HG03521 (cell line): Measurements from ENCODE around the gene CABLES1.

Experiments used
- ATAC-seq: cut with Tn5 transposase; IDR thresholded peaks from one replicate; pipeline ENCODE4 v1.9.1; 2021; ENCODE audit warnings: mild to moderate bottlenecking, moderate library complexity; ENCODE audit not compliant: unreplicated experiment

CABLES1 gene

GRCh38 chr18:23238651-23239349, 103.5 kb downstream of the CABLES1 start:
- no peak for ATAC-seq

- no peak for ATAC-seq
Measured at GRCh38 chr18:23239350-23239692, 104.0 kb downstream of the CABLES1 start.

- no peak for ATAC-seq
Measured at GRCh38 chr18:23239885-23240608, 104.8 kb downstream of the CABLES1 start.

GRCh38 chr18:23240609-23240930, 105.3 kb downstream of the CABLES1 start:
- no peak for ATAC-seq

- peak; percentile 87 for ATAC-seq
Measured at GRCh38 chr18:23241833-23242496, 106.7 kb downstream of the CABLES1 start.

GRCh38 chr18:23243178-23243577, 107.9 kb downstream of the CABLES1 start:
- no peak for ATAC-seq

GRCh38 chr18:23243816-23244215, 108.5 kb downstream of the CABLES1 start:
- ATAC-seq, result no peak

GRCh38 chr18:23244401-23244800, 109.1 kb downstream of the CABLES1 start:
- ATAC-seq, result no peak

GRCh38 chr18:23245461-23245860, 110.2 kb downstream of the CABLES1 start:
- no peak for ATAC-seq

- no peak for ATAC-seq
Measured at GRCh38 chr18:23247331-23247730, 112.0 kb downstream of the CABLES1 start.

GRCh38 chr18:23247896-23248295, 112.6 kb downstream of the CABLES1 start:
- ATAC-seq, result no peak

GRCh38 chr18:23248826-23249225, 113.5 kb downstream of the CABLES1 start:
- no peak for ATAC-seq

GRCh38 chr18:23249348-23249747, 114.1 kb downstream of the CABLES1 start:
- no peak for ATAC-seq

- ATAC-seq, result no peak
Measured at GRCh38 chr18:23250893-23251656, 115.8 kb downstream of the CABLES1 start.

GRCh38 chr18:23253630-23254029, 118.3 kb downstream of the CABLES1 start:
- no peak for ATAC-seq

- ATAC-seq, result no peak
Measured at GRCh38 chr18:23257137-23257536, 121.9 kb downstream of the CABLES1 start.

- no peak for ATAC-seq
Measured at GRCh38 chr18:23257686-23258565, 122.6 kb downstream of the CABLES1 start.

GRCh38 chr18:23258566-23259469, 123.5 kb downstream of the CABLES1 start:
- ATAC-seq, result no peak
